NT2/D1 (cell line): Measurements from ENCODE around the gene DYNC2H1.

ENCODE experiments used
- SUZ12 ChIP-seq: IDR thresholded peaks from 2 replicates; pipeline ENCODE4 v1.6.1; 2011; ENCODE audit not compliant: insufficient read length, insufficient read depth; ENCODE audit errors: extremely low read depth
- YY1 ChIP-seq: IDR thresholded peaks from 2 replicates; pipeline ENCODE4 v1.6.1; 2011; ENCODE audit not compliant: insufficient read length, insufficient read depth
- ZNF274 ChIP-seq: IDR thresholded peaks from 2 replicates; pipeline ENCODE4 v1.6.1; 2011; ENCODE audit warnings: mild to moderate bottlenecking, low read depth, low read length

DNA sequence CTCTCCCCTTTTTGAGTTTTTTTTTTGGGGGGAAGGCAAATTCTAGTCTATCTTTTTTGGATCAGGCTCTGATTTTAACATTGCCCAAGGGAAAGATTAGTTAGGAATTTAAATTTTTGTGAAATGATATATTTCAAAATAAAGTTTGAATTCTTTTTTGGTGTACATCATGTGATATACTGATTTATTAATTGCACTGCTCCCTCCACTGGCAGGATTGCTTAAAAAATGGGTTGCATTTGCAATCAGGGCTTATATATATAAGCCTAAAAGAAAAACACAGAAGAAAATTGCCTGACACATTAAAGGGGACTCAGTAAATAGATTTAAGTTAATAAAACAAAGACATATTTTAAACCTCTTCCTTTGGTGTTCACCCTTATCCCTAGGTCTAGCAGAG is 1.2 kb downstream of the DYNC2H1 start:
- no peak for TF ChIP-seq ZNF274
- TF ChIP-seq SUZ12 = no peak
- no peak for TF ChIP-seq YY1
